Measurements from ENCODE around the gene LIN7C.

DNA sequence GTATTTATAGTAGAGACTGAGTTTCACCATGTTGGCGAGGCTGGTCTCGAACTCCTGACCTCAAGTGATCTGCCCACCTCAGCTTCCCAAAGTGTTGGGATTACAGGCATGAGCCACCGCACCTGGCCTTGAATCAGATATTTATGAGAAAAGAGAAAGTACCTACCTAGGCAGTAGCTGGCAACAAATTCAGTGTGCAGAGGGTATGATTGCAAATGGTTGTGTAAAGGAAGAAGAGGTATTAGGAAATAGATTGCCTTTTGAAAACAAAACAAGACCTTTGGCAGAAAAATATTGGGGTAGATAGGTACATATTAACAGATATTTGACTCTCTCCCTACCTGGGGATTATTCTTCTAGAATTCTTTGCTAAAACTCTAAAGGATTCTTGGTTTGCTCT is 38.5 kb upstream of the LIN7C start:
- TF ChIP-seq, protein P1, sequence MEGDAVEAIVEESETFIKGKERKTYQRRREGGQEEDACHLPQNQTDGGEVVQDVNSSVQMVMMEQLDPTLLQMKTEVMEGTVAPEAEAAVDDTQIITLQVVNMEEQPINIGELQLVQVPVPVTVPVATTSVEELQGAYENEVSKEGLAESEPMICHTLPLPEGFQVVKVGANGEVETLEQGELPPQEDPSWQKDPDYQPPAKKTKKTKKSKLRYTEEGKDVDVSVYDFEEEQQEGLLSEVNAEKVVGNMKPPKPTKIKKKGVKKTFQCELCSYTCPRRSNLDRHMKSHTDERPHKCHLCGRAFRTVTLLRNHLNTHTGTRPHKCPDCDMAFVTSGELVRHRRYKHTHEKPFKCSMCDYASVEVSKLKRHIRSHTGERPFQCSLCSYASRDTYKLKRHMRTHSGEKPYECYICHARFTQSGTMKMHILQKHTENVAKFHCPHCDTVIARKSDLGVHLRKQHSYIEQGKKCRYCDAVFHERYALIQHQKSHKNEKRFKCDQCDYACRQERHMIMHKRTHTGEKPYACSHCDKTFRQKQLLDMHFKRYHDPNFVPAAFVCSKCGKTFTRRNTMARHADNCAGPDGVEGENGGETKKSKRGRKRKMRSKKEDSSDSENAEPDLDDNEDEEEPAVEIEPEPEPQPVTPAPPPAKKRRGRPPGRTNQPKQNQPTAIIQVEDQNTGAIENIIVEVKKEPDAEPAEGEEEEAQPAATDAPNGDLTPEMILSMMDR (IDR thresholded peaks at IDR 0.05), result no peak
- no peak for TF ChIP-seq POLR2A (IDR thresholded peaks at IDR 0.05)
